ENCODE results near the gene CASP4. TPM values are rescaled to one million over a fixed set of nuclear protein-coding genes. Genes with fewer than 3 reads are reported as not detected.
"Not testable (repeated sequence)": the region's sequence is repeated elsewhere in the genome, so short reads cannot be mapped to it uniquely, and the experiment has no call there.

The CASP4 gene
- total RNA-seq, 1 donor from 2014 or later = 15.1 TPM

DNA sequence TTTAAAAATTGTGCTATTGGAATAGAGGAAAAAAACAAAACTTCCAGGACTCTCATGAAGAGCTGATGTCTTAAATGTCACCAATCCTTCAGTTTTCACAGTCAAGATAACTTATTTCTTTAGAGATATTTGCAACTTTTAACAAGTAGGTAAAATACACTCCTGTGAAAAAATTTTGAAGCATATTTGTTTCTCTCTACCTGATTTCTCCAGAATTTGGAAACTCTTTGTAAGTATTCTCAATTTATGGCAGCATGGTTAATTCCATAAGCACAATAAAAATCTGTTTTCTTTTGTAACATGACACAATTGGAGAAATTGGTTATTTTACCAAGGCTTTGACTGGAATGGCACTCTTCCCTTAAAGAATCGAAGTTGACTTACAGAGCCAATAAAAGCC is 4.1 kb downstream of the CASP4 start:
- DNase-seq (ENCODE audit: missing footprints) (no peak), ATAC-seq (no peak)
- intact Hi-C loops (cut with DNase I) = no loop called here

DNA sequence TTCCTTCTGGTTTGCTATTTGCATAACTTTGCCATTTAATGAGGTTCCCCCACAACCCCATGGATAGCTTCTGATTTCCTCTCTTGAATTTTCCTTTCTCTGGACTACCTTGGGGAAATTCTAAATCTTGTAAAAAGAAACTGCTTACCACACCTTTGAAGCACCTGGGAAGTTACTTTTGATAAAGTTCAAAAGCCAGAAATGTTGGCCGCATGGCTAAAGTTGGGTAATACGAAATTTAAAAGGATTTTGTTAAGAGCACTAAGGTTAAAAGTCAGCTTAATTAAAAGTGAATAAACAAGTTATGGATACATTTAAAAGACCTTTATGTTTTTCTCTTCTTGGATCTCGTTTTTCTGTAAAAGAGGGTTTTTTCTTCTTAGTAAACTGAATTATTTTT is 5.5 kb downstream of the CASP4 start:
- no peak for DNase-seq (ENCODE audit: missing footprints)
- no peak for ATAC-seq
- intact Hi-C loops (cut with DNase I) = no loop called here

DNA sequence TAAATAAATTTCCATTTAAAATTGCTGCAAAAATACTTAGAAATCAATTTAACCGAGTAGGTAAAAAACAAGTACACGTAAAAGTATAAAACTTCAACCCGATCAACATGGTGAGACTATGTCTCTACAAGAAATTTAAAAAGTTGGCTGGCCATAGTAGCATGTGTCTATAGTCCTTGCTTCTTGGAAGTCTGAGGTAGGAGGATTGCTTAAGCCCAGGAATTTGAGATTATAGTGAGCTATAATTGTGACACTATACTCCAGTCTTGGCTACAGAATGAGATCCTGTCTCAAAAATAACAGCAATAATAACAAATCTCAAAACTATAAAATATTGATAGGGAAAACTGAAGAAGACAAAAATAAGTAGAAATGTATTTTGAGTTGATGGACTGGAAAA is 11.1 kb downstream of the CASP4 start:
- ATAC-seq (no peak), DNase-seq (ENCODE audit: missing footprints) (no peak)
- intact Hi-C loops (cut with DNase I) = no loop called here

DNA sequence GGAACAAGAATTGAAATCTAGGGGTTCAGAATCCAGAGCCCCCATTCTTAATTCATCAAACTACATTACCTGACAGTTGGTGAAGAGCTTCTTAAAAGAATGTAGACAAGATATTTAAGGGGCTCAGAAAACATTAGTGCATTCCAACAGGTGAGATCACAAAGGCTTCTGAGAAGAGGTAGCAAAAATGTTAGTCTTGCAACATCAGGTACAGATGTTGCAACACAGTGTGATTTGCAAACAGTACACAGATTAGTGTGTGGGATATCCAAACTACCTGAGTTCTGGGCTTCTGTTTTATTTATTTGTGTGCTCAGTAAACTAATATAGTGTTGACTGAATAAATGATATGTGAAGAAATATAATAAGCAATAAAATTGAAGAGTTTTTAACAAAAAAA is 11.8 kb downstream of the CASP4 start:
- ATAC-seq = no peak
- intact Hi-C loops (cut with DNase I) = no loop called here
- no peak for DNase-seq (ENCODE audit: missing footprints)

DNA sequence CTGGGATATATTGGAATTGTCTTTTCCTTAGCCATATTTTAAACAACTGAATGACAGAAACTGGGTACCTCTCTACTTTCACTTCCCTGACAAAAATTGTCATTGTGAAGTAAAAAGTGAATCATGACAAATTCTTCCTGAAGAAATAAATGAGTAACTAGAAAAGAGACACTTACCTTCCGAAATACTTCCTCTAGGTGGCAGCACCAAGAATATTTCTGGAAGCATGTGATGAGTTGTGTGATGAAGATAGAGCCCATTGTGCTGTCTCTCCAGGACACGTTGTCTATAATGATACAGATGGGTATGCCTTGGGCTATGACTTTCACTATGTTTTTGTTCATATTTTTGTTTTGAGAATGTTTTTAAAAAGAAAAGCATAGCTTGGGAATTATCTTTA is 21.5 kb downstream of the CASP4 start:
- intact Hi-C loops (cut with DNase I) = no loop called here
- no peak for ATAC-seq
- DNase-seq (ENCODE audit: missing footprints) = no peak

DNA sequence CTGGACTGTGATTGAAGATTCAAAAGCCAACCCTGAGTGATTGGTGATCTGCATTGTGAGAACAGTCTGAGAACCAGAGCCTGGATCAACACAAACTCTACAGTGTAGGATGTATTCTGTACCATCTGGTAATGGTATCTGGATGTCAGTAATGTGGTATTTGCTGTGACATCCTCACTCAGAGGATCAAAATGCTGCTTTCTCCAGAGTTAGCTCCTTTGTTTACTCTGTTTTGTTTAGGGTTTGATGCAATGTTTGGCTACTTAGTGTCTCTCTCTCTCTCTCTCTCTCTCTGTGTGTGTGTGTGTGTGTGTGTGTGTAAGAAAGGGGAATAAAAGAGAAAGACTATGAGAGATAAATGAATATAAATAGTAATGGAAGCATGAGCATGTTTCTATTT is 24.3 kb downstream of the CASP4 start:
- ATAC-seq = no peak
- intact Hi-C loops (cut with DNase I) = no loop called here
- no peak for DNase-seq (ENCODE audit: missing footprints)

DNA sequence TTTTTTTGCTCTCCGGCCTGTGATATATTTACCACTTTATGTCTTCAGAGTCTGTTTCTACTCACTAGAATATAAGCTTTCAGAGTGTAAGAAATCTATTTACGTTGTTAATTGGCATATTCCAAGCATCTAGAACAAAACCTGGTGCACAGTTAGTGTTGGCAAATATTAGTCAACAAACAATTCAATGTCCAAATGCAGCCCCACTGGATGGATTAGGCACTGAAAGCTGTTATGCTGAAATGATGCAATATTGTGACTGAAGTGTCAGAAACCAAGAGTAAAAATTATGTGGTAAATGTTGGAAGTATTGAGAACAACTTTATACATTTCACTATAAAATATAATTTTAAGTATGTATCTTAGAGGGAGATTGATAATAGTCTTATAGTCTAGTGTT is 24.8 kb downstream of the CASP4 start:
- intact Hi-C loops (cut with DNase I) = no loop called here
- DNase-seq (ENCODE audit: missing footprints) (no peak), ATAC-seq (no peak)

DNA sequence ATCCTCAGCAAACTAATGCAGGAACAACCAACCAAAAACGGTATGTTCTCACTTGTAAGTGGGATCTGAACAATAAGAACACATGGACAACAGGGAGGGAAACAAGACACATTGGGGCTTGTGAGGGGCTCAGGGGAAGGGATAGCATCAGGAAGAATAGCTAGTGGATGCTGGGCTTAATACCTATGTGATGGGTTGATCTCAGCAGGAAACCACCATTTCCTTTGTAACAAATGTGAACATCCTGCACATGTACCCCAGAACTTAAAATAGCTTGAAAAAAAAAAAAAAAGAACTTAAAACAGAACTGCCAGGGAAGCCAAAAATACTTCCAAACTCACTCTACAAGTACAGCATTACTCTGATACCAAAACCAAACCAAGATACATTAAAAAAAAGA is 33.8 kb downstream of the CASP4 start:
- DNase-seq (ENCODE audit: missing footprints) = no peak
- intact Hi-C loops (cut with DNase I) = no loop called here

DNA sequence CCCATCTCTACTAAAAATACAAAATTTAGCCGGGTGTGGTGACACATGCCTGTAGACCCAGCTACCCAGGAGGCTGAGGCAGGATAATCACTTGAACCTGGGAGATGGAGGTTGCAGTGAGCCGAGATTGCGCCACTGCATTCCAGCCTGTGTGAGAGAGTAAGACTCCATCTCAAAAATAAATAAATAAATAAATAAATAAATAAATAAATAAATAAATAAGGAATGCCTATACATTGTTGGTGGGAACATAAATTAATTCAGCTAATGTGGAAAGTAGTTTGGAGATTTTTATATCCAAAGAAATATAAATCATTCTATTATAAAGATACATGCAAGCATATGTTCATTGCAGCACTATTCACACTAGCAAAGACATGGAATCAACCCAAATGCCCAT is 34.3 kb downstream of the CASP4 start:
- DNase-seq (ENCODE audit: missing footprints); ATAC-seq; intact Hi-C loops (cut with DNase I): not testable (repeated sequence)

More for the DNA sequence above, 33.8 kb downstream of the CASP4 start:
- no peak for ATAC-seq

DNA sequence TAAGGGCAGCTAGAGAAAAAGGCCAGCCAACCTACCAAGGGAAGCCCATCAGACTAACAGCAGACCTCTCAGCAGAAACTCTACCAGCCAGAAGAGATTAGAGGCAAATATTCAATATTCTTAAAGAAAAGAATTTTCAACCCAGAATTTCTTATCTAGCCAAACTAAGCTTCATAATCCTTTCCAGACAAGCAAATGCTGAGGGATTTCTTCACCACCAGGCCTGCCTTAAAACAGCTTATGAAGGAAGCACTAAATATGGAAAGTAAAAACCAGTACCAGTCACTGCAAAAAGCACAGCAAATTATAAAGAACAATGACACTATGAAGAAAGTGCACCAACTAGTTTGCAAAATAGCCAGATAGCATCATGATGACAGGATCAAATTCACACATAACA is 39.6 kb downstream of the CASP4 start:
- no peak for ATAC-seq
- intact Hi-C loops (cut with DNase I) = no loop called here
- no peak for DNase-seq (ENCODE audit: missing footprints)

DNA sequence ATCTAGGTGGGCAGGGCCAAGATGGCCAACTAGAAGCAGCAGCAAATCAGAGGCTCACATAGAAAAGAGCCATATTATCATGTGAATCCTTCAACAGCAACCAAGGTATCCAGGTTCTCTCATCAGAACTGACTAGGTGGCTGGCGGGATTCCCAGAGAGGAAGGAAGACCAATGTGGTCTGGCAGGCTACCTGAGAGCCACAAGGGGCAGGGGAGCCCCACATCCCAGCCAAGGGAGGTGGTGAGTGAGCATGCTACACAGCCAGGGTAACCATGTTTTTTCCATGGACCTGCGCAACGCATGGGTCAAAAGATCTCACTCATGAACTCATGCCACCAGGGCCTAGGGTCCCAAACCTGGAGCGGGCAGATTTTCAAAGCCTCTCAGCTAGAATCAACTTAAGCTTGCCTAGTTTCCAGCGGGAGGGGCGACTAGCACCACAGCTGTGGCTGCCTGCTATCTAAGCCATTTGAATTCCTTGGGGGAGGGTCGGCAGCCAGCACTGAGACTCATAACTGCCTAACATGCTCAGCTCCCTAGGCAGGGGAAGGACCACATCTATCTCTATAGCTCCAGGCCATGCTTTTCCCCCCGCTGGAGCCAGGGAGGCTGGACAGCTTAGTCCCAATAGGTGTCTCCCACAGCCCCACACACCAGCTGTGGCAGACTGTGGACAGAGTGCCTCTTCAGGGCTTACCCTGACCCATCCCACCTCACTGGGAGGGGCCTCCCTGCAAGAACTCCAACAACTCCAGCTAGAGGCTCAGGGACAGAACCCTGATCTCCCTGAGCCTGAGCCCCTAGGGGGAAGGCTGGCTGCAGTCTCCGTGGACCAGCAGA is 41.4 kb downstream of the CASP4 start:
- ATAC-seq (no peak), DNase-seq (ENCODE audit: missing footprints) (peak; percentile 66)
- intact Hi-C loops (cut with DNase I) = no loop called here

DNA sequence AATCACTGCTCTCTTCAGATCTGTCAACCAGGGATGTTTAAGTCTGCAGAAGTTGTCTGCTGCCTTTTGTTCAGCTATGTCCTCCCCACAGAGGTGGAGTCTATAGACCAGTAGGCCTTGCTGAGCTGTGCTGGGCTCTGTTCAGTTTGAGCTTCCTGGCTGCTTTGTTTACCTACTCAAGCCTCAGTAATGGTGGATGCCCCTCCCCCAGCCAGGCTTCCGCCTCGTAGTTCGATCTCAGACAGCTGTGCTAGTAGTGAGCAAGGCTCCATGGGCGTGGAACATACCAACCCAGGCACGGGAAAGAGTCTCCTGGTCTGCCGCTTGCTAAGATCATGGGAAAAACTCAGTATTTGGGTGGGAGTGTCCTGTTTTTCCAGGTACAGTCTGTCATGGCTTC is 42.5 kb downstream of the CASP4 start:
- intact Hi-C loops (cut with DNase I) = no loop called here
- no peak for DNase-seq (ENCODE audit: missing footprints)
- ATAC-seq = no peak

DNA sequence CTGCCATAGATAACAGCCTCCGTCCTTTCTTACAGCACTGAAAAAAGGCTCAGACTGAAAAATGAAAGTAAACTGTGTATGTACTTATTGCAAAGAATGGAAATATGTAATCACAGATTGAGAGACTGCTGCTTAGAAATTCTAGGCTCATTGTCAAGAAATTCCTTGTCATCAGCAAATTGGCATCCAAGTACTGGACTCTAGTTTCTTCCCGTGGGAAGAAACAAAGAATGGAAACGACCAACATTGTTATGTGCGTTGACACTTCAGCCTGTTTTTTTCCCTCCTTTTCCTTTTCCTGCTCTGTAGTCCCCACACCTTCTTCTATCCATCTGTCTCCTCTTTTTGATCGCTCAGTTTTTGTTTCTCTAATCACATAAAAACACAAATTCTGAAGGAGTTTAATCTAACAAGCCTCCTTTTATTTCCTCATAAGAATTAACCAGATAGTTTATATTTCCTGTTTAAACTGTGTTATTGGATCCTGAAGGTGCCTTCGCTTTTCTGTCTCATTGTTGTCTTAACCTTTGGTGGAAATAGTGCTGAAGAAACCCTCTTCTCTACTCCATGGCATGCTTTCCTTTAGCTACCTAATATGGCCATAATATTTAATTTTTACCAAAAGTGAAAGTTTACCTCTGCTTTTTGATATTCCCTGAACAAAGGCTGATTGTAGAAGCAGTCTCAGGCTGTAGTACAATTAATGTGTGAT is 50.1 kb downstream of the CASP4 start:
- DNase-seq (ENCODE audit: missing footprints) = no peak
- ATAC-seq = no peak
- intact Hi-C loops (cut with DNase I) = loop anchor here (10.0 kb wide), 1 partner anchor 303 kb away; no protein-coding TSS in a partner anchor

DNA sequence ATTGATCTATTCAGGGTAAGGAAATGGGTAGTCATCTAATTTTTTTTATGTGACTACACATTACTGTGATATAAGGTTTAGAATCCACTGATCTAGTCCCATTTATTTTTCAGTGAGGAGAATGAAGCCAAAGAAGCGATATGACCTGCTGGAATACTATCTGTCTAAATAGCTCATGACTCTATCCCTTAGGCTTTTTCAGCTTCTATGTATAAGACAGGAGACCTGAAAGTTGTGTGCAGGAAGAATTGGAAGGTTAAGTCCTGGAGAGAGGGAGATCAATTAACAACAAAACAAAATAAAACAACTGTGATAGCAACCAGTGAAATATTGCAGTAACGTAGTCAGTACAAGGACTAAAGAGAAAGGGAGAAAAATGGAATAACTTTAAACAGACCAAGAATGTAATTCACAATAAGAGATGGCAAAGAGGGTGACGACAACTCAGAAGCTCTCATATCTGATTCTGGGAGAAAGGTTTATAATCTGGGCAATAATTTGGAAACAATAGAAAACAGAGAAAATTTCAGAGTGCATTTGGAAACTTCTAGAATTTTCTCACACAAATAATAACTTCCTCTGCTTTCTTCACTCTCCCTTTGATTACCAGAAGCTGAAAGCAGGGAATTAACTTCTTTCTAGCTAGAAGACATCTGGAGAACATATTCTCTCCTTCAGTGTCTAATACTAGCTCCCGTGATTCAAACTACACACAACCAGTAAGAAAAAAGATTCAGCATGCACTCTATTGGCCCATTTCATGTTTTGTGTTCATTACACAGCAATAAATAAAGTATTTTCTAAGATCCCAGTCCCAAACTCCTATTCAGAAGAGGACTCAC is 50.9 kb downstream of the CASP4 start:
- intact Hi-C loops (cut with DNase I) = loop anchor here (10.0 kb wide), 1 partner anchor 303 kb away; no protein-coding TSS in a partner anchor
- ATAC-seq (no peak), DNase-seq (ENCODE audit: missing footprints) (no peak)

DNA sequence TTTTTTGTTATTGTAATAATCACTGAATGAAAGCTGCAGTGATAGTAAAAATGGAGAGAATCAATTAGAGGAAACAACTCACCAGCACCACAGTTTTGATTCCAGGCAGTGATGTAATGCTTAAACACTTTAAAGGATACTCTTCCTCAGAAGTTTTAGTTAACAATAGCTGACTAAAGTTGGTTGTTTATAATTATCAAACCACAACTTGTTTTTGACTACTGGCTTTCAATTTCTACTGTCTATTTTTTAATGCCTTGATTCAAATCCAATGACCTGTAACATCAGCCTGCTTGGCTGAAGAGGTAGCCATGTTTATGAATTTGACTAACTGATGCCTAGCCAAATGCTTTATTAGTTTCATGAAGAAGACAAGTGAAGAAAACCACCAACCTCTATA is 51.9 kb downstream of the CASP4 start:
- no peak for ATAC-seq
- no peak for DNase-seq (ENCODE audit: missing footprints)
- intact Hi-C loops (cut with DNase I) = loop anchor here (10.0 kb wide), 1 partner anchor 302 kb away; no protein-coding TSS in a partner anchor

DNA sequence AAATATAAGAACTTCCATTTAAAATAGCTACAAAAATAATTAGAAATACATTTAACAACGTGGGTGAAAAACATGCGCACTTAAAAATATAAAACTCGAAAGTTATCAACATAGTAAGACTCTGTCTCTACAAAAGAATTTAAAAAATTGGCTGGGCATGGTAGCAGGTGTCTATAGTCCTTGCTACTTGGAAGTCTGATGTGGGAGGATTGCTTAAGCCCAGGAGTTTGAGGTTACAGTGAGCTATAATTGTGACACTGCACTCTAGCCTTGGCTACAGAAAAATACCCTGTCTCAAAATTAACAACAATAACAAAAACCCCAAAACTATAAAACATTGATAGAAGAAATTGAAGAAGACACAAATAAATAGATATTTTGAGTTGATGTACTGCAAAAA is 56.3 kb downstream of the CASP4 start:
- DNase-seq (ENCODE audit: missing footprints) (no peak), ATAC-seq (no peak)
- intact Hi-C loops (cut with DNase I) = loop anchor here (10.0 kb wide), 1 partner anchor 297 kb away; no protein-coding TSS in a partner anchor

DNA sequence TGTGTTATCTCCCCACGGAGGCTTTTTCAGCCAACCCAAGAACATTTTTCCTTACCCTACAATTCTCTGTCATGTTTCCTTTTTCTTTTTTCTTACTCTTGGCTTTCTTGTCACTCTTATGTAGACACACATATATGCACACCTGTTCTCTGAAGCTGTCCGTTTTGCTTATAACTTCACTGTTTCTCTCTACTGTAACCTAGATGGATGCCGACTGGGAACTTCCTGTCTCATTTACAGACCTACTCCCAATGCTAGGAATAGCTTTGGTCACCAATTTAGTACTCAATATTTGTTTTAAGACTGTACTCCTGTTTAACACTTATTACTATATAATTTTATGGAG is 60.2 kb downstream of the CASP4 start:
- no peak for ATAC-seq

DNA sequence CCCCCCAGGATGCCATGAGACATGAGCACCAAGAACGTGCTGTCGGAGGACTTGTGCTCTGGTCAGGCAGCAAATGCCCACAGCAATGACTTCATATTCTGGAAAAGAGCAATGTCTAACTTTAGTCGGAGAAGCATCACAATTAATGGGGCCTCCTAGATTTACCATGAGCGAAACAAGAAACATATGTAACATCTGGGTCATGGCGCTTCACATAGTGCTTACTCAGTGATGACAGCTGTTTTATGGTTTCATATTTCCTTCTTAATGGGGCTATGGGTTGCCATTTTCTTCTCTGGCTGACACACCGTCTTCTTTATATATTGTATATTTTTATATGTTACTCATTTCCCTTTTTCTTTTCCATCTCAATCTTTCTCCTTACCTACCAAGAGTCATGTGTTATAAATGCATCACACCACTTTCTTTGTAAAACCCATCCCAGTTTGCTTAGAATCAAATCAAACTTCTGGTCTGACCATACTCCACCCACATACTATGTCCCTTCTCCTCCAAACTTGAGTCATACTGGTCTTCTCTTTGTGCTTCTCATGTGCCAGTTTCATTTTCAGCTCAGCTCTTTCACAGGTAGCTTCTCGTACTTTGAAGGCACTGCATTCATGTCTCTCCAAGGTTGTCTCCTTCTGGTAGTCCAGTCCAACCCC is 60.7 kb downstream of the CASP4 start:
- no peak for ATAC-seq
- DNase-seq (ENCODE audit: missing footprints) = no peak
- intact Hi-C loops (cut with DNase I) = no loop called here

More for the DNA sequence above, 60.2 kb downstream of the CASP4 start:
- DNase-seq (ENCODE audit: missing footprints) = no peak
- intact Hi-C loops (cut with DNase I) = no loop called here

DNA sequence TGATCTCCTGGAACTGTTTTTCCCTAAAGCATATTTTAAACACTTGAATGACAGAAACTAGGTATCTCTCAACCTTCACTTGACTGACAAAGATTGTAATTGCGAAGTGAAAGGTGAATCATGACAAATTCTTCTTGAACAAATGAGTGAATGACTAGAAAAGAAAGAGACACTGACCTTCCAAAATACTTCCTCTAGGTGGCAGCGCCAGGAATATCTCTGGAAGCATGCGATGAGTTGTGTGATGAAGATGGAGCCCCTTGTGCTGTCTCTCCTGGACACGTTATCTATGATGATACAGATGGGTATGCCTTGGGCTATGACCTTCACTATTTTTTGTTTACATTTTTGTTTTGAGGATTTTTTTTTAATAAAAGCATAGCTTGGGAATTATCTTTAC is 63.1 kb downstream of the CASP4 start:
- intact Hi-C loops (cut with DNase I) = no loop called here
- DNase-seq (ENCODE audit: missing footprints) (no peak), ATAC-seq (no peak)
